Fibroblast of mammary gland (primary cell): Measurements from ENCODE around the gene MS4A10.

Source experiments
- DNase-seq: peaks from one replicate; pipeline ENCODE4 v3.0.0-alpha.2; 2010; ENCODE audit warnings: low read depth
- H3K4me3 ChIP-seq: 2 replicates; pipeline ENCODE4 v1.5.1; 2011; ENCODE audit warnings: low read depth, mild to moderate bottlenecking, low read length, moderate library complexity; ENCODE audit not compliant: control insufficient read depth
- CTCF ChIP-seq: conservative IDR thresholded peaks from 2 replicates; pipeline ENCODE4 v1.5.1; 2011; ENCODE audit warnings: low read depth, low read length, inconsistent platforms; ENCODE audit not compliant: control insufficient read depth, insufficient read depth

MS4A10 gene

GRCh38 chr11:60849641-60850520 is 64.7 kb downstream of the MS4A10 start:
- DNase-seq = no peak
- TF ChIP-seq CTCF = no peak
- no peak overlapping the region for H3K4me3 ChIP-seq
